Stimulated activated naive CD8-positive, alpha-beta T cell treated with anti-CD3 and anti-CD28 coated beads, Interleukin-15, Interleukin-2, amounts not matched to agents 100 U/mL and 50 U/mL, for 24 hours (primary cell): ENCODE data around the gene FAM110A.
"Not testable (repeated sequence)": the region's sequence is repeated elsewhere in the genome, so short reads cannot be mapped to it uniquely, and the experiment has no call there.

Experiments used
- ATAC-seq: fragments of 150-1000 bp; cut with Tn5 transposase; one replicate; pipeline ENCODE4 v1.10.0; 2021
- DNase-seq: peaks from one replicate; pipeline ENCODE4 v3.0.0; 2021

Gene FAM110A

DNA sequence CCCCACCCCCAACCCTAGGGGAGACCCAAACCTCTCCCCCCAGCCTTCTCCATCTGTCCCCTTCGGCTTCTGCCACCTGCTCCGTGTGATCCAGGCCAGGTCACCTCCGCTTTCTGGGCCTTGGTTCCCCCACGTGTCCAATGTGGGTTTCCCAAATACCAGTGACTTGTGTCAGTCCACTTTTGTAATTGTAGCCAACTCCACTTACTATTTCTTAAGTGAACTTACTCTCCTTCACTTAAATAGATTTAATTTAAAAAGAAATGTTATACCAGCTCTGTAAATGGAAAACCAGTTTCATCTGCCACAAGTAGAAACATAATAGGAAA lies 10.0 kb upstream of the FAM110A start:
- DNase-seq (no peak), ATAC-seq (no peak)

DNA sequence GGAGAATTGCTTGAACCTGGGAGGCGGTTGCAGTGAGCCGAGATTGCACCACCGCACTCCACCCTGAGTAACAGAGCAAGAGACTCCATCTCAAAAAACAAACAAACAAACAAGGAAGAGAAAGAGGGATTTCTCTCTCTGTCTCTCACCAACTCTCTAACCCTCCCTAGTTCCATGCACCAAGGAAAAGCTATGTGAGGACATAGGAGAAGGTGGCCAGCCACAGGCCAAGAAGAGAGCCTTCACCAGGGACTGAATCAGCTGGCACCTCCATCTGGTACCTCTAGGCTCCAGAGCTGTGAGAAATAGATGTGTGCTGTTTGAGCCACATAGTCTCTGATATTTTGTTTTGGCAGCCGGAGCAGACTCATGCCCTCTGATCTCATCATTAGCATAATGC lies 9.0 kb upstream of the FAM110A start:
- DNase-seq (no peak), ATAC-seq (no peak)

DNA sequence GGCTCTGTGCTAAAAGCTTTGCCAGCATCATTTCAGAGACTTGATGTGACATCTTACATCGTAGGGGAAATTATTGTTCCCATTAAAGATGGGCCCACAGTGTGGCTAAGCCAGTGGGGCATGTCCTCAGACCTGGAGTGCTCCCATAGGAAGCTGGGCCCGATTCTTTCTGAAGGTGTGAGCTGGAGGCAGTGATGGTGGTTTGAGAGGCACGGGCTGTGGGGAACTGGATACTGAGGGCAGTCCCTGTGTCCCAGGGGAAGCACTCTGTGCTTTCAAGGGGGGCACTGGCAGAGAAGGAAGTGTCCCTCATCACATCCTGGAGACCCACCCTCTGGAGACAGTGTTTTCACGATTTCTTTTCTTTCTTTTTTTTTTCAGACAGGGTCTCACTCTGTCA lies 8.6 kb upstream of the FAM110A start:
- ATAC-seq (no peak), DNase-seq (no peak)

DNA sequence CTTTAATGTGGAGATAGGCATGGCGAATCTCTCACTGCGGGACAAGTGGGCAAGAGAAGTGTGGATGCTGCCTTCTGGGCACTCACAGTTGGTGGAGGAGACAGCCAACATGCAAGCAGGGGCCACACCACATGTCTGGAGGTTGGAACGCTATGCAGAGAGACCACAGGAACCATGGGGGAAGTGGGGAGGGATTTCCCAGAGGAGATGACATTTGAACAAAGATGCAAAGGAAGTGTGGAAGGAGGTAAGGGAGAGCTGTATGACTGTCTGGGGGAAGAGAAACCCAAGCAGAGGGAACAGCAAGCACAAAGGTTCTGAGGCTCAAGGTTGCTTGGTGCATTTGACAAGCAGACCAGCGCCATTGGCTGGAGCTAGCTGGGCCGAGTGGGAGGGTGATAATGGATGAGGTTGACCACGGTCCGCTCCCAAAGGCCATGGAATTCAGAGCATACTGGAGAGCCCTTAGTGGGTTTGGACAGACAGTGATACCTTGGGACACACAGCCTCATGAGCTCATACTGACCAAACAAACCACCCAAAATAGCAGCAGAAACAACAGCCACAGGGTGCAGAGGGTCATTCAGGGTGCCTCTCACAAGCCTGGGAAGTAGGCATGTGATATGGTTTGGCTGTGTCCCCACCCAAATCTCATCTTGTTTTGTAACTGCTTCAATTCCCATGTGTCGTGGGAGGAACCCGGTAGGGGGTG lies 7.6 kb upstream of the FAM110A start:
- DNase-seq (no peak), ATAC-seq (peak; percentile 39)

DNA sequence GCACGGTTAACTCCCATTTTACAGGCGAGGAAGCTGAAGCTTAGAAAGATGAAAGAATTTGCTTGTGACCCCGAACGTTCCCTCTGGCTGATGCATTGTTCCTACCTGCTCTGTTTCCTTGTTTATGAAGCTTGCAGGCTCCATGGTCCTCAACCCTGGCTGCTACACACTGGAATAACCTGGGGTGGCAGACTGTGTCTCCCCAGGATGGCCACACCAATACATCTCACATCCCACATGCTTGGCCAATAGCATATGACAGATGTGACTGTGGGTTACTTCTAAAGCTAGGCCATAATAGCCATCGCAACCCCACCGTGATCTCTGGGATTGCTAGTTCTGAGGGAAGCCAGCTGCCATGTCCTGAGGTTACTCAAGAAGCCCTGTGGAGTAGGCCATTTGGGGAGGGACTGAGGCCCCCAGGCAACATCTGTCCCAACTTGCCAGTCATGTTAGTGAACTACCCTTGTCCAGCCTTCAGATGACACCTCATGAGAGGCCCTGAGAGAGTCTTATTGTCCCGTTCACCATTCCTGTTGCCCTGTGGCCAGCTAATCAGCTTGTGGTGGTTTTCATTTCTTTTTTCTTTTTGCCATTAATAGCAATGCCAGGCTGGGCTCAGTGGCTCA lies 6.7 kb upstream of the FAM110A start:
- ATAC-seq (no peak), DNase-seq (no peak)

DNA sequence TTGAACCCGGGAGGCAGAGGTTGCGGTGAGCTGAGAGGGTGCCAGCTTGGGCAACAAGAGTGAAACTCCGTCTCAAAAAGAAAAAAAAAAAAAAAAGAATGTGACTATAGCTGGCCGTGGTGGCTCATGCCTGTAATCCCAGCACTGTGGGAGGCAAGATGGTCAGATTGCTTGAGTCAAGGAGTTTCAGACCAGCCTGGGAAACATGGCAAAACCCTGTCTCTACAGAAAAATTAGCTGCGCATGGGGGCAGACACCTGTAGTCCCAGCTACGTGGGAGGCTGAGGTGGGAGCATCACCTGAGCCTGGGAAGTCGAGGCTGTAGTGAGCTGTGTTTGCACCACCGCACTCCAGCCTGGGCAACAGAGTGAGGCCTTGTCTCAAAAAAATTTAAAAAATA lies 5.5 kb upstream of the FAM110A start:
- not testable (repeated sequence) for DNase-seq, ATAC-seq

DNA sequence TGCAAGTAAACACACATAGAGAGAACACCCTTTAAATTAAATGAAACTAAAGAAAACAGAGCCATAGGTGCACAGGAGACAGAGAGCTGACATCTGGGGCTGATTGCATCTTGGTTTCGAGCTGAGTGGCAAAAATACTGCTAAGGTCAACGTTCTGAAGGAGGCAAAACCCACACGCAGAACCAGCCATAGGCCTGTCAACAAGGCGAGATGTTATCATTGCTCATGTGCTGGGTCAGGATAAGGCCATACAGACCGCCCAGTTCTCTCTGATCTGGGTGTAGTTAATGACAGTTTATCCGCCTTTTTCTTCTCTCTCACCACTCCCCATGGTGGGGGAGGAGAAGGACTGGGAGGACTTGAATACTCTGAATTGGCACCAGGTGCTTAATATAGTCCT lies 4.5 kb upstream of the FAM110A start:
- DNase-seq (no peak), ATAC-seq (no peak)

DNA sequence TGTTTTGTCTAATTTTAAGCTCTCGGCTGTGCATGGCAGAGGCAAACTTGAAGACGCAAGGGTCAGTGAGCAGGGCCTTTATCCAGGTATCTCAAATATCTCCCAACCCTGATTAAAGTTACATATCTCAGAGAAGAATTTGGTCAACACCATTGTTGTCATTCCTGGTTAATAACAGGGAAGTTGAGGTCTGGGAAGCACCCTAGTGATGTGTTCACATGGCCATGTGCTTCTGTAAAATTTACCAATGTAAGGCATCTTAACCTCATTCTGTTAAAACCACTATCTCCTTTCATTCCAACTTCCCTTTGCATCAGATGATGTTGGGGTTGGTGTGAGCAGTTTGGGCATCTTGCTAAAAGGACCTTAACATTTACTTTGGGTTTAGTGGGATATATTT lies 4.0 kb upstream of the FAM110A start:
- ATAC-seq (no peak), DNase-seq (no peak)

DNA sequence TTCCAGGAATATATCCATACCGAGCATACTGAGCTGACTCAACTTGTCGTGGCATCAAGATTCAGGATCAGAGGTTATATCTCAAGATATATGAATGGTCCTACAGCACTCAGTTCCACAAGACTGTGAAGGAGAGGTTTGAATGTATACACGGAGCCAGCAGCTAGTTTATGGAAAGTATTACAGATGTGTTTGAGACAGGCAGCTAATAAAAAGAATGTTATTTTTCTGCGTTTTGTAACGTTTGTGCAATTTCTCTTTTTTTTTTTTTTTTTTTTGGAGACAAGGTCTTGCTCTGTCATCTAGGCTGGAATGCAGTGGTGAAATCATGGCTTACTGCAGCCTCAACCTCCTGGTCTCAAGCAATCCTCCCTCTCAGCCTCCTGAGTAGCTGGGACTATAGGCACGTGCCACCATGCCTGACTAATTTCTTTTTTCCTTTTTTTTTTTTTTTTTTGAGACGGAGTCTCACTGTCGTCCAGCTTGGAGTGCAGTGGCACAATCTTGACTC lies 3.4 kb upstream of the FAM110A start:
- ATAC-seq: no peak
- no peak for DNase-seq

DNA sequence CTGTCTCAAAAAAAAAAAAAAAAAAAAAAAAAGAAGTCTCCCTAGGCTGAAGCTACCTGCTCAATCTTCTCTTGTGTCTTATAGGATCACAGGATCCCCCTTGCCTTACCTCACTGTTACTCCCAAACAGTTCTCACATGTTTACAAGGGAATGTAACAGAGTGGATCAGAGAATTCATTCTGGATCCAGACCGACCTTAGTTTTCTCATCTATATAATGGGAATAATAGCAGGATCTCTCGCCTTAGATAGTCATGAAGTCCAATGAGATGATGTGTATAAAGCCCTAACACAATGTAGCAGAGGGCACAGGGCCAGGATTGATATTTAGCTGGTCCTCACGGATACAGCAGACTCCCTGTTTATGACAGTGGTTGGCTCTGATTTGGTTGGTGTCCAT lies 2.3 kb upstream of the FAM110A start:
- DNase-seq: no peak
- ATAC-seq: no peak

DNA sequence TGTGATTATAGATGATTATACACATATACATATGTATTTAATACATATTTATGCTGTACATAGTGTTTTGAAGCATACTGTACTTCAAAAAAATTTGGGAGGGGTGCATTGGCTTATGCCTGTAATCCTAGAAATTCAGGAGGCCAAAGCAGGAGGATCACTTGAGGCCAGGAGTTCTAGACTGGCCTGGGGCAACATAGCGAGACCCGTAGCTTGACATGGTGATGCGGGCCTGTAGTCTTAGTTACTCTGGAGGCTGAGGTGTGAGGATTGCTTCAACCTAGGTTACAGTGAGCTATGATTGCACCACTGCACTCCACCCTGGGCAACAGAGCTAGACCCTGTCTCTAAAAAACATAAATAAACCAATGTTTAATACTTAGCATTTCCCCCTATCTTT lies 1.6 kb upstream of the FAM110A start:
- no peak for DNase-seq
- ATAC-seq: no peak

DNA sequence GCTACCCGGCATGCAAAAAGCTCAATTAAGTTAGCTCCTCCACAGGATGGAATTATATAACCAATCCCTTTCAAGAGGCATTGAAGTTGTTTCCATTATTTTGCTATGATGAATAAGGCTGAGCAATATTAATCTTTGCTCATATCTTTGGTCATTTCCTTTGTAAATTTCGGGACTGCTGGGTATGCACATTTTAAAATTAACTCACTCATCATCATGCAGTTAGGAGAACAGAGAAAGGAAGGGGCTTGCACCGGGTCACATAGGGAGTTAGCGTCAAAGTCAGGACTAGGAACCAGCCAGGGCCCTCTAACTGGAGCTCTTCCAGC lies 430 bp upstream of the FAM110A start:
- no peak for DNase-seq
- ATAC-seq: no peak

DNA sequence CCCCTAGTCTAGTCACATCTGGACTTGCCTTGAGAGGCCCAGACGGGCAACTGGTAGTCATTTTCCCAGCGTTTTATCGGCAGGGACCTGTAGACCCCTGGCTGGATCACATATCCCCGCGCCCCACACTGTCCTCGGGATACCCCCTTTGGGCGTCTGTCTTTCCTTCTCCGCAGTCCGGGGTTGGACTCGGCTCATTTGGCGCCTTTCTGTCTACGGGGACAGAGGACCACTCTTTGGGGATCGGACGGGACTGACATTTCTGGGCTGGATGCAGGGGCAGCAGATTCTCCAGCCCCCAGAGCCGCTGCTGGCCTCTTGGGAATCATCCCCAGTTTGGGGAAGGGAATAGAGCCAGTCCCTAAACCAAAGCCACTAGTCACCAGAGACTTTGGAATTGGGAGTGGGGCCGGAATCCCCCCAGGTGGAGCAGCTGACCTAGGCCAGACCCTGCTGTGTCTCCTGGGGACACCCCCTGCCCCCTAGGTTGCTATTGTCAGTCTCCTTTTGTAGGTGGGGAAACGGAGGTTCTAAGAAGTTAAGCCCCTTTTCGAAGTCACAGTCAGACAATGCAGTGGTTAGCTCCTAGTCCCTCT lies 734 bp downstream of the FAM110A start:
- DNase-seq (peak; percentile 57), ATAC-seq (no peak)

DNA sequence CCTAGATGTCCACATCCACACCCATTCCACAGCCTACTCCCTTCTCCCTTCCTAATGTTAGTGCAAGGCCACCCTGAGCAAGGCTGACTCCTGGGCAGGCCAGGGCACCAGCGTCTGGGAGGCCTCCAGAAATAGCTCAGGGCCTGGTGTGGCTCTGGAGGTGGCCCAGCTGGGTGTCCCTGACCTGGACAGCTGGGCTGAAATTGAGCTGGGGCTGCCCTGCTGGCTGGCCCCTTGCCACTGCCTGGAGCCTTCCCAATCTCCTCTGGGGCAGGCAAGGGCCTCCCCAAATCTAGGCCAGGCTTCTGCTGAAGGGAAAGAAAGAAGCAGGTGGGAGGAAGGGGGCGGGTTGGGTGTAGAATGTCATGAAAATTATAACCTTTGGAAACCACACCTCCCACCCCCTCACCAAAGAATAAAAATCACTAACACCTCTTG lies 2.1 kb downstream of the FAM110A start:
- peak; percentile 54 for DNase-seq
- no peak for ATAC-seq

DNA sequence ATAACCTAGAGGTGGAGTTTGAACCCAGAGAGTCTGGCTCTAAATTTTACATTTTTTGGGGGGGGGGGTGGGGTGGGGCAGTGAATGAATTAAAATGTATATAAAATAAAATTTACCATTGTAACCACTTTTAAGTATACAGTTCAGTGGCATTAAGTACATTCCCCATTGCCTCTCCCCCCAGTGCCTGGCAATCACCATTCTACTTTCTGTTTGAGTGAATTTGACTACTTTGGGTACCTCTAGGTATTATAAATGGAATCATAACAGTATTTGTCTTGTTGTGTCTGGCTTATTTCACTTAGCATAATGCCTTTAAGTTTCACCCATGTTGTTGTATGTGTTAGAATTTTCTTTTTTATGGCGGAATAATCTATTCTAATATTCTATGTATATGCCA lies 2.7 kb downstream of the FAM110A start:
- DNase-seq: no peak
- ATAC-seq: no peak

DNA sequence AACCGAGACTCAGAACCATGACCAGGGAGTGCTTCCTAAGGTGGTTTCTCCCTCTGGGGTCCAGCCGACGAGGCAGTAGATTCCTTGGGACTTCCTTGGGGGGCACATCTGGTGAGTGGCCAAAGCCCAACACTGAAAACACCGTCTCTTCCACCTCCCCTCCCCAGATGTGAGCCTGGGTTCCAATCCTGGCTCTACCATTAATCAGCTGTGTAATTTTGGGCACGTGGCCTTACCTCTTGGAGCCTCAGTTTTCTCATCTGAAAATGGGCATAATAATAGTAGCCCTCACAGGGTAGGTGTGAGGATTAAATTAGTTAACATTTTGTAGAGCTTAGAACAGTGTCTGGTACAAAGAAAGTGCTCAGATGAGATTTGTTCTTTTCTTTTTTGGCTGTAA lies 5.5 kb downstream of the FAM110A start:
- ATAC-seq: no peak
- no peak for DNase-seq

DNA sequence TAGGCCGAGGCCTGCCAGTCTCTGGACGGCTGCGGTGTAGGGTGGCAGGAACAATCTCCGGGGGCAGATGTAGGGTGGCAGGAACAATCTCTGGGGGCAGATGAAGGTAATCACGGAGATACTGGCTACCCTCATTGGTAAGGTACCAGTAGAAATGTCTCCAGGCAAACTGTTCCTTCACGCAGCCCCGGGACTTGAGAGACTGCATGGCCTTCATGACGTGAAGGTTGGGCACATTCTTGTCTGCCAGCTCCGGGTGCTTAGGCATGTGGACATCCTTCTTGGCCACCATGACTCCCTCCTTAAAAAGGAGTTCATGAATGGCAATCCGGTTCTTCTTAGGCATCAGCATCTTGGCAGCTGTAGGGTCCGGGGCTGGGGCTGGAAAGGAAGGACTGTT lies 6.1 kb downstream of the FAM110A start:
- DNase-seq (no peak), ATAC-seq (no peak)

DNA sequence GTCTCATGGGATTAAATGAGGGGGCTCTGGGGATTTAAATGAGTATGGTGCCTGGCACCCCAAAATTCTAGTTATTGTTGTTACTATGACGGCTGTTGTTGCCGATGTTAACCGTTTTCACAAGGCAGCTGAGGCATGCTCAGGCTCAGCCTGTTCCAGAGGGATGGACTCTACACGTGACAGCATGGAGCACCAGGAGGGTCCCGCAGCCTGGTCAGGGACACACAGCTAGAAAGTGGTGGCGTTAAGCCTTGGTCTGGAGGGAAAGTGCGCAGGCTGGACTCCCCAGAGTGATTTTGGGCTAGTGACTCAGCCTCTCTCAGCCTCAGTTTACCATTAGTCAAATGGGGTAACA lies 7.0 kb downstream of the FAM110A start:
- DNase-seq (no peak), ATAC-seq (no peak)

DNA sequence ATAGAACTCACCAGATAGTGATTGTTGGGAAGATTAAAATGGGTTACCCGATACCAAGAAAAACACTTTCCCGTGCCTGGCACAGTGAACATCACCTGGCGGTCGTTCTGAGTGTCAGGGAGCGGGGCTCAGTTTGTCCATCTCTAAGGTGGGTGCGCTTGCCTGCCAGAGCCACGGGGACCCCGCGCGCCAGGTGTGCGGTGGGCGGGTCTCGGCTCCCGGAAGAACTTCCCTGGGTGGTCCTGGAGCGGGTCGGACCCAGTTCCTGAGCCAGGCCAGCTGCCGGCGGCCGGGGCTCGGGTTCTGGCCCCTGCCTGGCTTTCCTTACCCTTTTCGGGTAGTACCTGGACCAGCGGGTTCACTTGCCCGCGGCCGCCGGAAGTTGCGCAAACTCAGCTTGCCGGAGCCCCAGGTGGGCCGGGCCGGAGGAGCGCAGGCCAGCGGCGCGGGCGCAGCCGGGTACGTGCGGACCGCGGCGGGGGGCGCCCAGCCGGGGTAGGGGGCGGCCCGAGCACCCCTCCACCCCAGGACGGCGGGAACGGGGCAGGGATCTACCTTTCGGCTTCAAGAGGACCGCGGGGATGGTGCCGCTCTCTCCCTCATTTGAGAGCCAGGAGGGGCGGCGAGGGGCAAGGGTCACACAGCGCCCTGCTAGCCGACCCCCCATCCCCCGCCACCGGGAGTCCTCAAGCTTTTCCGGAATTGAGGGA lies 7.5 kb downstream of the FAM110A start:
- no peak for ATAC-seq
- peak; percentile 42 for DNase-seq

DNA sequence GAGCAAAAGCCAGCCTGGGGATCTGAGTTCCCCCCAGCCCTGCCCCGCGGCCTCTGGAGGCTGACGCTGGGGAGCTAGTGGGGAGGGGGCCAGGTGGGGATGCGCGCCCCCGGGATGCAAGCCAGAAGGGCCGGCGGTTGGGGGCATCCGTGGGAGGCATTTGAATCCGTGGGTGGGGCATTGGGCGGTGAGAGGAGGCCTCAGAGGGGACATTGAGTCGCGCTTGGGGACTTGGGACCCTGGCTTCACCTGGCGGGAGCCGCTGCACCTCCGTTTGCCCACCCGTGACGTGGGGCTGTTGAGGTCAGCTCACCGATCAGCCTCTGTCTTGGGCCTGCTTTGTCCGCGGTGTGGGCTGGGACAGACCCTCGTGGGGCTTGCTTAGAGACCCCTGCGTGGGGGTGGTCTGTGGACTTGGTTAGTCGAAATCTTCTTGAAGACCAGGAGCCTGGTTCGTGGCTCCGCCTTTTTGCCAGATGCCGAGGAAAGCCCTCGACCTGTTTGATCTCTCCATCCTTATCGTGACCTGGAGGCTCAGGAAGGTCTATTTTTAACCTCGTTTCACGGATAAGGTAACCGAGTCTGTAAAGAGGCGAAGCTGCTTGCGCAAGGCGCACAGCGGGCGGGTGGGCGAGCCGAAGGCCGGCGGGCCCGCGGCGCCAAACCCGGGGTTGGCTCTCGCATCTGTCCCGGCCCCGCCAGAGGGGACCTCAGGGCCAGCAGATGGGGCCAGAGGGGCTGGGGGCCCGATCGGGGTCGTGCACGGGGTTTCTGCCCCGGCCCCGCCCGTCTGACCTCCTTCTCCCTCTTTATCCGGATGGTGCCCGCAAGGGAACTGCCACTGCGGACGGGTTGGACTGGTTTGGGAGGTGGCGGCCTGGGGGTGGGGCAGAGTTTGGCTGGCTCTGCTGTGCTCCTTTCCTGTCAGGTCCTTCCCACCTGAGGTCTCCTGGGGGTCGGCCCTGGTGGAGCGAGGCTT lies 8.3 kb downstream of the FAM110A start:
- ATAC-seq: no peak
- no peak for DNase-seq

DNA sequence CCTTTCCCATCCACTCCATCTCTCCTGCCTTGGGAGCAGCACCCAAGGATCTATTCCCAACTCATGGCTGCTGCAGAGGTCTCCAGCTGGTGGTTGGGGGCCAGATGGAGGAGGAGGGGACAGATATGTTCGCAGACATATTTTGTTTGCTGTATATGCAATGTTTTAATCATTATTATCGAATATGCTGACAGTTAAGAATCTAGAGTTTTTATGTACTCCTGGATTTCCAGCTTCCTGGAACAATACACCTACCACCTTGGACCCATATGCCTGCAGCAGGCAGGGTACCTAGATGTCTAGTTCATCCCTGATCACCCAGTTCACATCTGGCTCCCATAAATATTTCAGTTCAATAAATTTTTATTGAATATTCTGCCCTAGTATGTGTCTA lies 9.0 kb downstream of the FAM110A start:
- ATAC-seq: no peak

DNA sequence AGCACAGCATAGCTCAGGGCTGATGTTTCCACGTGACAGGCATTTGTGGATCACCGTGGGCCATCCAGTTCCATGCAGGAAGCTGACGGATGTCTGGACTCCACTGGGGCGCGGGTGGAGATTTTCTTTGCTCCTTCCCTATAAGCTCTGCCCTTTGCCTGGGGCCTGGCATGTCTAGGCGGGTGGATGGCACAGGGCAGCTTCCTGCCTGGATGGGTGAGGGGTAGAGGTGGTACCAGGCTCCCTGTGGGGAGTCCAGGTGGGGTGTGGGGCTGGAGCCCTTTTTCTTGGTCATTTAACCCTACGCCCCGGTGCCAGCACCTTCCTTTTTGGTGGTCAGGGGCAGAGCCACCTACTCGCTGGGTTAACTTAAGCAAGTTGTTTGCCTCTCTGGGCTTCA lies 10.4 kb downstream of the FAM110A start:
- DNase-seq (no peak), ATAC-seq (no peak)

More for the DNA sequence above, 9.0 kb downstream of the FAM110A start:
- DNase-seq: no peak
